ENCODE results near the gene TMEM201.

DNA sequence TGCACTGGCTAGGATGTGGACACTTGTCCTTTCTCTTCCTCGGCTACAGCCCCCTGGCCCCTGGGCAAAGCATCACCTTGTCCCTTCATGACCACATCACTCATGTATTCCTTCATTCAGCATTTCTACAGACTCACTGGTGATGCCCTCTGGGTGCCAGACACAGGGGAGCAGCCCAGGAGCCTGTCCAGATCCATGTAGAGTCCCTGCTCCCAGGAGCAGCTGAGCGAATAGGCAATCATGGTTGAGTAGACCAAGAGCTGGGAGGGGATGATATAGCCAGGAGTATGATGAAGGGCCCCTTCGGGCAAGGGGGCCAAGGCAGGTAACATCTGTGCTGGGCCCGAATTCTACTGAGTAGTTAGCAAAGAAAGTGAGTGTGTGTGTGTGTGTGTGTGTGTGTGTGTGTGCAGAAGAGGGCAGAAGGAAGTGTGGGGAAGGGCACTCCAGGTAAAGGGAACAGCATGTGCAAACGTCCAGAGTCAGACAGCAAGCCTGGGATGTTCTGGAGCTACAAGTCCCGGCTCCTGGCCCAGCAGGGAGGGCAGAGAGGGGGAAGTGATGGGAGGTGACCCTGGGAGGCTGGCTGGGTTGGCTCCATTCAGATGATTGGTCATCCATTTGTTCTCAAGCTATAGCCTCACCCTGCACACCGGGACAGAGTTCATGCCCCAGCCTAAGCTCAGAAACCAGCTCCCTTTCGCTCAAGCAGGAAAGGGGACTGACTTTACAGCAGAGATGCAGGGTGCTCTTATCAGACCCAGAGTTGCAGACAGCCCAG lies 41.8 kb downstream of the TMEM201 start:
- TF ChIP-seq, protein P1, sequence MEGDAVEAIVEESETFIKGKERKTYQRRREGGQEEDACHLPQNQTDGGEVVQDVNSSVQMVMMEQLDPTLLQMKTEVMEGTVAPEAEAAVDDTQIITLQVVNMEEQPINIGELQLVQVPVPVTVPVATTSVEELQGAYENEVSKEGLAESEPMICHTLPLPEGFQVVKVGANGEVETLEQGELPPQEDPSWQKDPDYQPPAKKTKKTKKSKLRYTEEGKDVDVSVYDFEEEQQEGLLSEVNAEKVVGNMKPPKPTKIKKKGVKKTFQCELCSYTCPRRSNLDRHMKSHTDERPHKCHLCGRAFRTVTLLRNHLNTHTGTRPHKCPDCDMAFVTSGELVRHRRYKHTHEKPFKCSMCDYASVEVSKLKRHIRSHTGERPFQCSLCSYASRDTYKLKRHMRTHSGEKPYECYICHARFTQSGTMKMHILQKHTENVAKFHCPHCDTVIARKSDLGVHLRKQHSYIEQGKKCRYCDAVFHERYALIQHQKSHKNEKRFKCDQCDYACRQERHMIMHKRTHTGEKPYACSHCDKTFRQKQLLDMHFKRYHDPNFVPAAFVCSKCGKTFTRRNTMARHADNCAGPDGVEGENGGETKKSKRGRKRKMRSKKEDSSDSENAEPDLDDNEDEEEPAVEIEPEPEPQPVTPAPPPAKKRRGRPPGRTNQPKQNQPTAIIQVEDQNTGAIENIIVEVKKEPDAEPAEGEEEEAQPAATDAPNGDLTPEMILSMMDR (conservative IDR thresholded peaks at IDR 0.05): no peak
- no peak for TF ChIP-seq EZH2 (IDR thresholded peaks at IDR 0.05; ENCODE audit: low read depth)

Data from PC-9 (cell line).